GM21528 (cell line): ENCODE results near the gene SLC1A3.

Source experiments
- ATAC-seq: cut with Tn5 transposase; IDR thresholded peaks from one replicate; pipeline ENCODE4 v1.9.1; 2021; ENCODE audit warnings: mild to moderate bottlenecking, moderate library complexity; ENCODE audit not compliant: unreplicated experiment, low FRiP score

Gene SLC1A3

DNA sequence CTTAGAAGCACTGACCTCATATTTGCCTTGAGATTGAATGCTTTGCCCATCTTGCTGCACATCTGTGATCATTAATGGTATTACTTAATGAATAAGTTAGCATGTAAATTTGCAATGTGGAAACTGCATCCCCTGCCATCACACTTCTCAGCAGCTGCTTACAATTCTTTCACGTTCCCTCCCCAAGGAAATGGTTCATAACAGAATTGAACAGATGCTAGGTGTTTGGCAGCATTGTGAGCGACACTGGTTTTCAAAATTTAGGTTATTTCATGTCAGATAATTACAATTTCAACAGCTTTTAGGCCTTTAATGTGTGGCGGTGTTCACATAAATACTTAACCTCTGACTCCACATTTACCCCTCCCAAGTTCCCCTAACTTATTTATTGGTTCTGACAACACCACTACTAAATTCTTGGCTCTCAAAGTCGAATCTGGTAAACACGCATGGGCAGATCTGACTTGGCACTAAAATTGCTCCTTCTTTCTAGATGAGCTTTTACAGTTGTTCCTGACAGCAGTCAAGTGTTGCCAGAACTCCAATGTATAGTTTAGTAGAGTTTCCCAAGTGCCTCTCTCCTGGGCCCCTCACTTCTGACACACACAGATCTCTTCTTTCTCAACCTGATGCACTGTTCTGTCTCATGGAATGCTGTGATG is 46.8 kb downstream of the SLC1A3 start:
- no peak for ATAC-seq

- no peak for ATAC-seq
Measured at GRCh38 chr5:36654564-36654963, 48.2 kb downstream of the SLC1A3 start.

DNA sequence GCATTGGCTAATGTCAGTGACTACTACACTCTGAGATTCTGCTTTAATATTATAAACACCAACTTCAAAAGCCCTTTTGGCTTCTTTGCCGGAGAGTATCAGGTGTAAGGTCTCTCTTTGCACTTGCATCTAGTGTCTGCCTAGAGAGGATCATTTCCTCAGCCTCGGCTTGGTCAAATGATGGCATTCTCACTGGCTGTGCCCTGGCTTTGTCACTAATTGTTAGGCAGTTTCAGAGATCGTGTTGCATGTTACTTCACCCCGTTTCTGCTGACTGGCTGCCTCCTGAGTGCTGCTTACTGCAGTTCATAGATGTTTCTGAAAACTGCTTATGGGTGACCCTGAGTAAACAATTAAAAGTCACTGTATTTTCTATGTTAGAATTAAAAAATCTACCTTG is 48.8 kb downstream of the SLC1A3 start:
- ATAC-seq: no peak

DNA sequence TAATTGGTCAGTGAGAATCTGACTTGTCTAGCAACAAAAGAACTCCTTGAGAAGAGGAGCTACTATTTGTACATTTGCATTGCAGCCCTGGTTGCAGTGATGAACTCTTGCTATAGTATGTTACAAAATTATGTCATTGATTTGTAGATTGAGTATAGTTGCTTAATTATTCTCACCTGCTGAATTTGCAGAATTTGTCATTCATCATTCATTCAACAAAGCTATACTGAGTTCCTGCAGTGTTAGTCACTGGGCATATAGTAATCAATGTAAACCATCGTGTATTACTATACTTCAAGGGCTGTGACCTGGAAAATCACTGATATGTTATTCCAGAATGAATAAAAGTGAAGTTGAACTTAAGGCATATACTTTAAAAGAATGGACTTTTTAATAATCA is 50.1 kb downstream of the SLC1A3 start:
- ATAC-seq: no peak

GRCh38 chr5:36657563-36657995 is 51.2 kb downstream of the SLC1A3 start:
- no peak for ATAC-seq

GRCh38 chr5:36658038-36658756 is 51.8 kb downstream of the SLC1A3 start:
- no peak for ATAC-seq

GRCh38 chr5:36659411-36659810 is 53.0 kb downstream of the SLC1A3 start:
- no peak for ATAC-seq

DNA sequence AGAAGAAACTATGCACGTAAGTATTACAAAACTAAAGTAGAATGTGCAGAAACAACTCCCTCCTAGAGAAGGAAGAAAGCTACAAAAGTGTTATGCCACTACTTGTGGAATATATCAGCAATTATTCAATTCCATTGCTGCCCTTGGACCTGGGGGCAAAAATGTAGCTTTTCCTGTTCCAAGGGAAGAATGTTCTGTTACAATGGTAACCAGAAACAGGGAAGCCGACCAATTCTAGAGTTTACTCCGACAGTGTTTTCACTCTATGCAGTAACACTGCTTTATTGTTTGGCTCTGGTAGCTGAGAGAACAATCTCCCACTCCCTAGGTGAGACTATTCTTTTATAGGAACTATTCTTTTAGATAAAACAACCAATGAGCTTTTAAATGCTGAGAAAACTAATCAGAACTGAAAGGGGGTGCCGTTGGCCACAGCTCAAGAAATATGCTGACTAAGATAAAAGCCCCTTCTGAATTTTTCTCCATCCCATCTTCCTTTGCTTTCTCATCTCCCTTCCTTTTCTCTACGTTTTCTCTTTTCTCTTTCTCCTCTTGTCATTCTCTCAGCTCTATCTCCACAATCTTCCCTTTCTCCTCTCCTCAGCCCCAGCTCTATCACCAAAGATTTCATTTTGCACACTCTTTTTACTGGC is 54.1 kb downstream of the SLC1A3 start:
- no peak for ATAC-seq

GRCh38 chr5:36661456-36662220 is 55.2 kb downstream of the SLC1A3 start:
- ATAC-seq: no peak

GRCh38 chr5:36662291-36662851 is 56.0 kb downstream of the SLC1A3 start:
- ATAC-seq: no peak

GRCh38 chr5:36664766-36665165 is 58.4 kb downstream of the SLC1A3 start:
- no peak for ATAC-seq

DNA sequence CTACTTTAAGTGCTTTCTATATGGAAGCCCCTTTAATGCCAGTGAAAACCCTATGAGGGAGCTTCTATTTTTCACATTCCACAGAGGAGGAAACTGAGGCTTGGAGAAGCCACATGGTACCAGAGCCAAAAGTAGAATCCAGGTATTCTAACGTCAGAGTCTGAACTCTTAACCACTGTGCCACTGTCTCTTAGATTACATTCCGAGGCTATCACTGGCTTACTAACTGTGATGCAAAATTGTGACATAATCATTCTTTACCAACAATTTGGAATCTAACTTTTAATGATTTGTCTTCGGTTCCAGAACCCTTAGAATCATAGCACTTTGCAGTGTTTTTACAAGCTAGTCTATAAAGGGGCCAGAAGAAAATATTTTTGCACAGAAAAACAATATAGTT is 59.2 kb downstream of the SLC1A3 start:
- ATAC-seq: no peak

DNA sequence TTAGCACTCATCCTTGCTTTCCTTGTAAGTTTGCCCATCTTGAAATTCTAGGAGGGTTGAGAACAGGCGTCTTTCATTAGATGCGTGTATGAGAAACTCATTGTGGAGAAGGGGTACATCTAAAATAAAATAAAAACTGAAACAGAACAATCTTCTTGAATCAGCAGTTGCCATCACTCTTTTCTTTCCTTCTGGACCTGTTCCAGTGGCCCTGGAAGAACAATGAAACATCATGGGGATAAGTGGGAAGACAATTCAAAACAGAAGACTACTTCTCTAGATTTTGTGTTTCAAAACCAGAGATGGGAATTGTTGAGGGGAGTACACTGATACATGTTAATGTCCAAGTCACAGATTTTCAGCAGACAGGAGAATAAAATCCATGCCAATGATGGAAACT is 59.9 kb downstream of the SLC1A3 start:
- ATAC-seq: no peak

DNA sequence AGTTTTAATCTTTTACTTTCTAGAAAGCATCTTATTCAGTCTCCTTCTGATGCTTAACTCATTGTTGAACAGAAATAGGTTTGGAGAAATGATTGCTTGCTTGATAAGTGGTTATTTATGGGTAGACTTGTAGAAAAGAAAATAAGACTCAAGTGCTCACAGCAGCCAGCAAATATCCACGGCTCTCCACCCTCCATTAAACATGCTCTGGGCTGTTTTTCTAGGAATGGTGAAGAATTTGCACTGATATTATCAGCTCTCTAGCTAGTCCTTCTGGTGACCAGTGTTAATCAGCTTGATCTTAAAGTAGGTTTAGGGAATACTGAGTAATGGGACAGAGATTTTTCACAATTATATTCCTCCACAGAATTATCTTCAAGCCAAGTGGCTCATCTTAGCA is 60.6 kb downstream of the SLC1A3 start:
- no peak for ATAC-seq

GRCh38 chr5:36667824-36668223 is 61.4 kb downstream of the SLC1A3 start:
- ATAC-seq: no peak

GRCh38 chr5:36669015-36669651 is 62.7 kb downstream of the SLC1A3 start:
- ATAC-seq: no peak

- no peak for ATAC-seq
Measured at GRCh38 chr5:36670548-36670947, 64.1 kb downstream of the SLC1A3 start.

GRCh38 chr5:36675282-36675681 is 68.9 kb downstream of the SLC1A3 start:
- no peak for ATAC-seq

DNA sequence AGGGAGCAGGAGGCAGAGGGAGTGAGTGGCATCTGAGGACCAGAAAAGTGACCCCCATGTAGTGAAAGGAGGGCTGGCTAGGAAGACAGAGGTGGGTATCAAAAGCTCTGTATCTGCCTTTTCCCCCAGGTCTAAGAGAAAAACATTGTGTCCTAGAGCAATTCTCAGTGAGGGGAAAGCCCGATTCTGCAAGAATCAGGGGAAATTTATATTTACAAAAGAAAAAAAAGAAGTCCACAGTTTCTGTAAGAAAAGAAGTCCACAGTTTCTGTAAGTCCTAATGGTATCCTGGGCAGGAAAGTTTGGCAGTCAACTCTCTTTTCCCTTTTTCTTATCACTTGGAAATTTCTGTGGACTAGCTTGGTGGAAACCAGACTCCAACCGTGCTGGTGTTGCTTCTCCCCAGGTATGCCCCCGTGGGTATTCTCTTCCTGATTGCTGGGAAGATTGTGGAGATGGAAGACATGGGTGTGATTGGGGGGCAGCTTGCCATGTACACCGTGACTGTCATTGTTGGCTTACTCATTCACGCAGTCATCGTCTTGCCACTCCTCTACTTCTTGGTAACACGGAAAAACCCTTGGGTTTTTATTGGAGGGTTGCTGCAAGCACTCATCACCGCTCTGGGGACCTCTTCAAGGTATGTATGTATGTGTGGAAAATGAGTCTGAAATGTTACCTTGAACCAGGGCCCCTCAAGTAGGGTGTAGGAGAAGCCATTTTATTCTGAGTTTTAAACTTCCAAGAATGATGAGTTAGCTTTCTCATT is 73.0 kb downstream of the SLC1A3 start:
- ATAC-seq: no peak
